DND-41 (cell line): ENCODE measurements around the gene FTO.

Experiments
- ATAC-seq: fragments of 200-7000 bp; cut with Tn5 transposase; 3 replicates; pipeline ENCODE4 v1.9.1; 2021; ENCODE audit warnings: low read depth; ENCODE audit not compliant: insufficient read depth
- DNase-seq: peaks from one replicate; pipeline ENCODE4 v3.0.0-alpha.2; 2020
- H2AFZ ChIP-seq: 2 replicates; pipeline ENCODE4 v1.6.0; 2012; ENCODE audit warnings: low read depth, low read length
- H3K27ac ChIP-seq: 2 replicates; pipeline ENCODE4 v1.5.1; 2012; ENCODE audit warnings: low read length, inconsistent platforms
- H3K27me3 ChIP-seq: fragments of 200-600 bp; sonication (generic); 2 replicates; pipeline ENCODE4 v1.6.0; 2012; ENCODE audit warnings: low read length, mild to moderate bottlenecking, inconsistent platforms; ENCODE audit not compliant: insufficient read depth, poor library complexity
- H3K36me3 ChIP-seq: 2 replicates; pipeline ENCODE4 v1.5.1; 2012; ENCODE audit warnings: low read length, inconsistent platforms; ENCODE audit not compliant: insufficient read depth
- H3K4me1 ChIP-seq: 2 replicates; pipeline ENCODE4 v1.5.1; 2012; ENCODE audit warnings: mild to moderate bottlenecking, low read length; ENCODE audit not compliant: insufficient read depth
- H3K4me2 ChIP-seq: 2 replicates; pipeline ENCODE4 v1.6.0; 2012; ENCODE audit warnings: mild to moderate bottlenecking, moderate library complexity, low read length, inconsistent platforms; ENCODE audit not compliant: insufficient read depth
- H3K4me3 ChIP-seq, 2 experiments: fragments of 200-600 bp in 1 of 2; shearing (Covaris generic) in 1 of 2; 2 replicates each; pipeline ENCODE4 v1.5.1; 2012 to 2016; ENCODE audit warnings: inconsistent platforms in 2 of 2, low read length in 2 of 2, mild to moderate bottlenecking in 2 of 2, low read depth in 1 of 2, moderate library complexity in 1 of 2
- H3K79me2 ChIP-seq: 2 replicates; pipeline ENCODE4 v1.6.0; 2012; ENCODE audit warnings: low read length, inconsistent platforms; ENCODE audit not compliant: insufficient read depth
- H3K9ac ChIP-seq: 2 replicates; pipeline ENCODE4 v1.6.0; 2012; ENCODE audit warnings: low read depth, mild to moderate bottlenecking, inconsistent platforms, low read length, moderate library complexity
- H3K9me3 ChIP-seq: 2 replicates; pipeline ENCODE4 v1.5.1; 2012; ENCODE audit warnings: low read length, moderate library complexity, mild to moderate bottlenecking, inconsistent platforms; ENCODE audit not compliant: insufficient read depth, severe bottlenecking
- H4K20me1 ChIP-seq: 2 replicates; pipeline ENCODE4 v1.6.0; 2012; ENCODE audit warnings: low read length; ENCODE audit not compliant: insufficient read depth
- EZH2 ChIP-seq: IDR thresholded peaks from 3 replicates; pipeline ENCODE4 v1.6.1; 2012; ENCODE audit warnings: borderline replicate concordance, low read depth, mild to moderate bottlenecking, moderate library complexity, low read length, inconsistent platforms; ENCODE audit not compliant: severe bottlenecking
- TF ChIP-seq, protein P1 (sequence below): IDR thresholded peaks from 2 replicates; pipeline ENCODE4 v1.5.1; 2012; ENCODE audit warnings: borderline replicate concordance, low read length, moderate library complexity, mild to moderate bottlenecking; ENCODE audit not compliant: poor library complexity, severe bottlenecking; ENCODE audit errors: extremely low read depth

FTO gene

DNA sequence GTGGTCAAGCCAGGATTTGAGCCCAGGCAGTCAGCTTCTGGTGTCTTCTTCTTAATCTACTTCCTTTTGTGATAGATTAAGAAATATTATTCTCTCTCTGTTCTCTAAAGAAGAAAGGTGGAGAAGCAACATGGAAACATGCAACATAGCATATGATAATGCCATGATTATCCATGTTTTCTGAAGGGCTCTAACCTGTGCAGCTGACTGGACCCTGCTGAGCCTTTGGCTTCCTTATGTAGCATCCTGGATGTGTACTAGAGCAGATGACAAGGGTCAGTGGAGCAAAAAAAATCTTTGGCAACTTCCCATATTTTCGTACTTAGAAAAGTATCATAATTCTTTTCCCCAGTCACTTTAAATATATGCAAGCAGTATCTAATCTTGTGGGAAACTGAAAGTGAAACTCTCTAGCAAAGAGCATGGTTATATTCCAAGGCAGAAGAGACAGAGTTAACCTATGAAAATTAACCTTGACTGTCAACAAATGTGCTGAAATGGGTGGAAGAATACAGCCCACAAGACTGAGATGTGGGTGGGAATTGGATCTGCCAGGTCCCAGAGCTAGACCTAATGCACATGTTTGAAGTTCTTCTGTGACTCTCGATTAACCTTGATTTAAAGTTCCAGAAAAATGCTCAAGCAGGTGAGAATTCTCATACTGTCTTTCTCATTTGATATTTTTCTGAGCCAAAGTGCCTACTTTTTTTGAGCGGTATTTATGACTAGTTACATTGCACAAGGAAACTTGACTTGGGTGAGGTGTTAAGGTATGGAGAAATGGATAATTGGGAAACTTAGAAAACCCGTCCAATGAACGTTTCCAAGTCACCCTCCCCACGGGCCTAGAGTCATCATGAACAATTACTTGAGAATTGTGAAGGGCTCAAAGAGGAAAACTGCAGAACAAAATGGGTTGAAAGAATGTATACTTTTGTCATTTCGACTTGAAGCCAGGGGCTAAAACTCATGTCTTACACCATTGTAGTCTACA, 248.6 kb downstream of the FTO start:
- DNase-seq (peak; percentile 62), ATAC-seq (peak; percentile 90)
- Histone ChIP-seq H3K4me2 (peak overlapping the region; percentile 64), H3K79me2 (peaks cover 27% of the 10 kb centered on the region), H4K20me1 (no peaks in the 10 kb centered on the region), H3K9me3 (no peaks in the 10 kb centered on the region), H3K36me3 (no peaks in the 10 kb centered on the region), H2AFZ (peak overlapping the region; percentile 46), H3K4me3 (peak overlapping the region in 1 of 2 experiments; percentile 48; a peak in 2 of 4 replicates), H3K4me1 (peaks cover 83% of the 10 kb centered on the region), H3K27me3 (no peaks in the 10 kb centered on the region), H3K9ac (peak overlapping the region; percentile 52), H3K27ac (peak overlapping the region; percentile 92)
- TF ChIP-seq EZH2: no peak
- TF ChIP-seq, protein P1, sequence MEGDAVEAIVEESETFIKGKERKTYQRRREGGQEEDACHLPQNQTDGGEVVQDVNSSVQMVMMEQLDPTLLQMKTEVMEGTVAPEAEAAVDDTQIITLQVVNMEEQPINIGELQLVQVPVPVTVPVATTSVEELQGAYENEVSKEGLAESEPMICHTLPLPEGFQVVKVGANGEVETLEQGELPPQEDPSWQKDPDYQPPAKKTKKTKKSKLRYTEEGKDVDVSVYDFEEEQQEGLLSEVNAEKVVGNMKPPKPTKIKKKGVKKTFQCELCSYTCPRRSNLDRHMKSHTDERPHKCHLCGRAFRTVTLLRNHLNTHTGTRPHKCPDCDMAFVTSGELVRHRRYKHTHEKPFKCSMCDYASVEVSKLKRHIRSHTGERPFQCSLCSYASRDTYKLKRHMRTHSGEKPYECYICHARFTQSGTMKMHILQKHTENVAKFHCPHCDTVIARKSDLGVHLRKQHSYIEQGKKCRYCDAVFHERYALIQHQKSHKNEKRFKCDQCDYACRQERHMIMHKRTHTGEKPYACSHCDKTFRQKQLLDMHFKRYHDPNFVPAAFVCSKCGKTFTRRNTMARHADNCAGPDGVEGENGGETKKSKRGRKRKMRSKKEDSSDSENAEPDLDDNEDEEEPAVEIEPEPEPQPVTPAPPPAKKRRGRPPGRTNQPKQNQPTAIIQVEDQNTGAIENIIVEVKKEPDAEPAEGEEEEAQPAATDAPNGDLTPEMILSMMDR: no peak

GRCh38 chr16:53953336-53953735, 249.4 kb downstream of the FTO start:
- ATAC-seq: no peak
- no peak for DNase-seq
- peaks cover 23% of the 10 kb centered on the region for H3K79me2 ChIP-seq

DNA sequence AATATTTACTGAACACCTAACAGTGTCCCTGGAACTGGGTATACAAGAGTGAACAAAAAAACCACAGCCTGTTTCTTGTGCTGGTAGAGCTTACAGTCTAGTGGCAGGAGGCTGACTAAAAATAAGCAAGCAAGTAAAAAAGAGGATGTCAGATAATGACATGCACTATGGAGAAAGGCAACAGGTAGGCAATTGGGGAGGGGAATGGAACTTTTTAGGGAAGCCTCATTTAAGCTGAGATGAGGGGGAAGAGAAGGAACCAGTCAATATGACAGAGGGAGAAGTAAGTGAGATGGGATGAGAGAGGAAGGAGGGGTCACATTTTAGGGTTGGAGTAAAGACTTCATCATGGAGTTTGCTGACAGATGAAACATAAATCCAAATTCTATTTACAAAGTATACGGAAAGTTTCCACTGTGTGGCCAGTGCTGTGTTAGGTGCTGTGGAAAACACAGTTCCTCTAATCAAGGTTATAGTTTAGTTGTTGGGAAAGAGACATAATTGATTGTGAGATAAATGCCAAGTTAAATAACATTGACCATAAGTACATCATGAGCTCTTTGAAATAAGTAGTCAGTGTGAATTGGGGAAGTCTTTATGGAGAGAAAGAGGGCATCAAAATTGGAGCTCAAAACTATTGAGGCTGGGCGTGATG, 251.4 kb downstream of the FTO start:
- Histone ChIP-seq H3K27ac (peak overlapping the region; percentile 92), H3K4me2 (no peak overlapping the region), H3K36me3 (no peaks in the 10 kb centered on the region), H3K9ac (no peak overlapping the region), H4K20me1 (no peaks in the 10 kb centered on the region), H3K79me2 (peaks cover 19% of the 10 kb centered on the region), H2AFZ (no peak overlapping the region), H3K4me3 (no peak overlapping the region), H3K4me1 (peaks cover 63% of the 10 kb centered on the region), H3K27me3 (no peaks in the 10 kb centered on the region), H3K9me3 (no peaks in the 10 kb centered on the region)
- no peak for TF ChIP-seq EZH2
- TF ChIP-seq, protein P1: no peak
- ATAC-seq: 0 out of 3 replicates have a peak, but pooled peaks have one; percentile 28
- DNase-seq: no peak

More at GRCh38 chr16:53953336-53953735, 249.4 kb downstream of the FTO start:
- no peaks in the 10 kb centered on the region for H3K9me3 ChIP-seq
- H3K4me1 ChIP-seq: peaks cover 74% of the 10 kb centered on the region
- peak overlapping the region; percentile 52 for H3K9ac ChIP-seq
- no peak for TF ChIP-seq EZH2
- TF ChIP-seq, protein P1: no peak
- H2AFZ ChIP-seq: no peak overlapping the region; the same call in 1 of the 2 replicates
- peak overlapping the region; percentile 92 for H3K27ac ChIP-seq
- peak overlapping the region in 1 of 2 experiments; percentile 48; a peak in 2 of 4 replicates for H3K4me3 ChIP-seq
- H3K4me2 ChIP-seq: peak overlapping the region; percentile 64
- H3K36me3 ChIP-seq: no peaks in the 10 kb centered on the region
- H4K20me1 ChIP-seq: no peaks in the 10 kb centered on the region
- H3K27me3 ChIP-seq: no peaks in the 10 kb centered on the region
